ENCODE measurements around the gene RPA3. TPM values are rescaled to one million over a fixed set of nuclear protein-coding genes. Genes with fewer than 3 reads are reported as not detected.
A peak's percentile ranks its signal among the peaks of the same experiment; 100 is the strongest.
"Not testable (repeated sequence)": the region's sequence is repeated elsewhere in the genome, so short reads cannot be mapped to it uniquely, and the experiment has no call there.

The RPA3 gene
- total and polyA plus RNA-seq, 7 experiments from 2014 or later, result 20.0 to 96.9 (median 28.1) TPM

DNA sequence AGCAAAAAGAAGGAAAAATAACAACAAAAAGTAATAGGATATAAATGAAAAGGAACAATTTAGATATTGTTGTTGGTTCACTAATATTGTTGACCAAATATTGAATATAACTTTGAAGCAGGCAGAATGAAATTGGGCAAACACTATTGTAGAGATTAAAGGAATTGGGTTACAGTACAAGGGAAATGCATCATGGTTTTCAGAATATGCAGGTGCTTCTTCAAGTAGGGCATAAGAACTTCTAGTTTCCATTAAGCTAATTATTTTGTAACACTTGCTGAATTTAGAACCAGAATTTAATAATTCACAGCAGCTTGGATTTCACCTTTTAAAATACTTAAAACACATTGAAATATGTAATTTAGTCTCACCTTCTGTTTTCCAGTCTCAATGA is 36.5 kb downstream of the RPA3 start:
- peaks cover 1 to 14% (median 9%) of the 10 kb centered on the region in 5 donors for H3K36me3 Mint-ChIP-seq
- no peaks in the 10 kb centered on the region for H3K27me3 Mint-ChIP-seq
- H3K4me3 ChIP-seq (ENCODE audit: low read length), result no peak overlapping the region
- H3K9me3 ChIP-seq (ENCODE audit: control insufficient read depth in 2 of 3, low read length in 3 of 3), result no peaks in the 10 kb centered on the region
- no peaks in the 10 kb centered on the region for H3K27me3 ChIP-seq (ENCODE audit: control insufficient read depth in 2 of 2, insufficient read depth in 2 of 2, low read length in 2 of 2)
- peak overlapping the region in 2 of 9 donors; percentile 52 to 76 for H3K27ac Mint-ChIP-seq
- peaks cover 0 to 20% of the 10 kb centered on the region in 2 donors for H3K4me1 ChIP-seq (ENCODE audit: control insufficient read depth in 2 of 2, insufficient read depth in 2 of 2, low read length in 2 of 2)
- CTCF ChIA-PET, result interaction anchor here (0.7 to 3.2 kb wide), 23 partner anchors 9 to 535 kb away, joined by 3 to 29 read pairs (median 4); partner anchors contain the start of gene UMAD1
- H3K9me3 Mint-ChIP-seq, result peaks cover 0 to 9% (median 3%) of the 10 kb centered on the region in 11 donors
- POLR2A ChIA-PET, result interaction anchor here (0.6 to 1.3 kb wide), 5 partner anchors 48 to 508 kb away, joined by 3 to 4 read pairs (median 3); no protein-coding TSS in a partner anchor
- H3K36me3 ChIP-seq (ENCODE audit: control insufficient read depth in 2 of 3, insufficient read depth in 3 of 3, low read length in 3 of 3), result no peaks in the 10 kb centered on the region
- no peak overlapping the region for H3K27ac ChIP-seq (ENCODE audit: low read depth, low read length)
- ATAC-seq, result no peak
- H3K4me1 Mint-ChIP-seq, result peaks cover 11 to 54% (median 43%) of the 10 kb centered on the region in 7 donors
- peak overlapping the region in 1 of 10 donors; percentile 56 for H3K4me3 Mint-ChIP-seq
- no peak for DNase-seq
- intact Hi-C loops (cut with micrococcal nuclease), result loop anchor here (1.0 to 10.0 kb wide), 12 partner anchors 41 to 614 kb away; partner anchors contain the start of gene UMAD1 (in 1 of the 2)

DNA sequence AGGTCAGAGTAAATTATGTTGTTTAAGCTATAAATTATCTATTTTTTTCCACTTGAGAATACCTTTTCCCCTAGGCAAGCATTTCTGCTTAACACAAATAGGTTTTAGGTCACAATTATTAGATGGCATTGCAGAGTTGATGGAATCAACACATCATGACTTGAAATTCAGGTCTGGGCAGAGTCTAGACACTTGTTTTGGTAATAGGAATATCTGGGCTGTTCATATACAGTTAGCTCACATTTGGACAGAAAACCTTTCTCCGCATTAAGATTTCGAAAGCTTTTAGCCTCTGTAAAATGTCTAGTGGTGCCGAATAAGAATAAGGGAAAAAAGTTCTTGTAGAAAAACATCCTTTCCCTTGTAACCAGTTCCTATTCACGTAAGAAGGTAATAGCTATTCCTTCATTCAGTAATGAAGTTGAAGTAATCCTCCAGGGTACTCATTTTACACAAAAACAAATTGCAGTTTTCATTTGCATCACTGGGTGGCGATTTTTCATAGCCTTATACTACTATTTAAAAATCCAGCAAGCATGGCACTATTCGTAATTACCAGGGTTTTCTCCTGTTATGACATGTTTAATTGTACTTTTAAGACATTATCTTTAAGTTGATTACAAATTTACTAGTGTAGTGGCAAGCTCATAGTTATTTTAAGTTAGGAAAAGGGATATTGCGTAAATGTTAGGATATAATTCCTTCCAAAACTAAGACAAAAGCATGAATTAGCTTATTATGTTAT is 37.0 kb downstream of the RPA3 start:
- POLR2A ChIA-PET, result interaction anchor here (0.6 to 1.7 kb wide), 10 partner anchors 8 to 509 kb away, joined by 3 to 10 read pairs (median 3); partner anchors contain the start of genes GLCCI1 and UMAD1
- Histone ChIP-seq H3K4me3 (ENCODE audit: low read length) (no peak overlapping the region), H3K27ac (ENCODE audit: low read depth, low read length) (no peak overlapping the region)

GRCh38 chr7:7679640-7680039 is 38.8 kb downstream of the RPA3 start:
- not testable (repeated sequence) for H3K9me3 Mint-ChIP-seq; H3K36me3 ChIP-seq (ENCODE audit: control insufficient read depth in 2 of 3, insufficient read depth in 3 of 3, low read length in 3 of 3); H3K27me3 ChIP-seq (ENCODE audit: control insufficient read depth in 2 of 2, insufficient read depth in 2 of 2, low read length in 2 of 2); H3K9me3 ChIP-seq (ENCODE audit: control insufficient read depth in 2 of 3, low read length in 3 of 3); ATAC-seq; H3K27ac ChIP-seq (ENCODE audit: low read depth, low read length); H3K4me3 ChIP-seq (ENCODE audit: low read length); H3K27me3 Mint-ChIP-seq
- peak overlapping the region in 5 of 9 donors; percentile 6 to 59 (median 18) for H3K27ac Mint-ChIP-seq
- ChIA-PET POLR2A (interaction anchor here (1.2 kb wide), 1 partner anchor 506 kb away, joined by 3 read pairs; no protein-coding TSS in a partner anchor), CTCF (interaction anchor here (2.5 to 3.2 kb wide), 4 partner anchors 82 to 511 kb away, joined by 17 to 29 read pairs (median 24); no protein-coding TSS in a partner anchor)
- H3K4me1 ChIP-seq (ENCODE audit: control insufficient read depth in 2 of 2, insufficient read depth in 2 of 2, low read length in 2 of 2), result peaks cover 0 to 15% of the 10 kb centered on the region in 2 donors
- DNase-seq, result peak in 1 of 9 donors; percentile 14
- intact Hi-C loops (cut with micrococcal nuclease), result loop anchor here (2.0 to 10.0 kb wide), 6 partner anchors 39 to 575 kb away; partner anchors contain the start of gene UMAD1 (in 1 of the 2)
- peak overlapping the region in 1 of 10 donors; percentile 5 for H3K4me3 Mint-ChIP-seq
- peaks cover 6 to 50% (median 34%) of the 10 kb centered on the region in 7 donors for H3K4me1 Mint-ChIP-seq
- H3K36me3 Mint-ChIP-seq, result peaks cover 5 to 23% (median 15%) of the 10 kb centered on the region in 5 donors

More for the DNA sequence above, 37.0 kb downstream of the RPA3 start:
- Mint-ChIP-seq H3K4me1 (peaks cover 11 to 48% (median 37%) of the 10 kb centered on the region in 7 donors), H3K36me3 (peaks cover 0 to 10% (median 9%) of the 10 kb centered on the region in 5 donors), H3K4me3 (peak overlapping the region in 5 of 10 donors; percentile 8 to 56 (median 25)), H3K27me3 (no peaks in the 10 kb centered on the region), H3K27ac (peak overlapping the region; percentile 1 to 76 (median 18)), H3K9me3 (peaks cover 0 to 9% (median 3%) of the 10 kb centered on the region in 11 donors)
- DNase-seq (peak in 7 of 9 donors; percentile 37 to 66 (median 58)), ATAC-seq (peak; percentile 84)
- Histone ChIP-seq H3K27me3 (ENCODE audit: control insufficient read depth in 2 of 2, insufficient read depth in 2 of 2, low read length in 2 of 2) (no peaks in the 10 kb centered on the region), H3K9me3 (ENCODE audit: control insufficient read depth in 2 of 3, low read length in 3 of 3) (no peaks in the 10 kb centered on the region), H3K4me1 (ENCODE audit: control insufficient read depth in 2 of 2, insufficient read depth in 2 of 2, low read length in 2 of 2) (peaks cover 0 to 15% of the 10 kb centered on the region in 2 donors), H3K36me3 (ENCODE audit: control insufficient read depth in 2 of 3, insufficient read depth in 3 of 3, low read length in 3 of 3) (no peaks in the 10 kb centered on the region)
- CTCF ChIA-PET, result interaction anchor here (0.6 to 3.2 kb wide), 40 partner anchors 10 to 1342 kb away, joined by 3 to 29 read pairs (median 4); partner anchors contain the start of gene UMAD1
- intact Hi-C loops (cut with micrococcal nuclease), result loop anchor here (1.0 to 10.0 kb wide), 12 partner anchors 41 to 615 kb away; partner anchors contain the start of gene UMAD1 (in 1 of the 2)

DNA sequence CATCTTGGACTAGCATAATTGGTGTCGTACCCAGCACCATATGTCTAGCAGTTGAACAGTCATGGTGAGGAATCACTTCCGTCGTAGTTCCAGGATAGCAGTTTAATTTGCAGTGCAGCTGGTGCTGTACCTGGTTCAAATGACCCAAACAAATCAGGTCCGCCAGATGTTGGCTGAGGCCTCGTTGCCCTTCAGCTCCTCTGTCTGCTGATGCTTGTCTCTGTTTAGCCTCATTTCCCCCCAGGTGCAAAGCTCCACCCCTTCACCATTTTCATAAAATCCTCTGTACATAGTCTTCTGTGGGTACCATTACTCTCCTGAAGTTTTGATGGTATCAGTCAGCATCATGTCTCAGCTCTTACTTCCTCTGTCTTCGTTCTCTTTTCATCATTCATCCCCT is 42.7 kb downstream of the RPA3 start:
- intact Hi-C loops (cut with micrococcal nuclease), result no loop called here

DNA sequence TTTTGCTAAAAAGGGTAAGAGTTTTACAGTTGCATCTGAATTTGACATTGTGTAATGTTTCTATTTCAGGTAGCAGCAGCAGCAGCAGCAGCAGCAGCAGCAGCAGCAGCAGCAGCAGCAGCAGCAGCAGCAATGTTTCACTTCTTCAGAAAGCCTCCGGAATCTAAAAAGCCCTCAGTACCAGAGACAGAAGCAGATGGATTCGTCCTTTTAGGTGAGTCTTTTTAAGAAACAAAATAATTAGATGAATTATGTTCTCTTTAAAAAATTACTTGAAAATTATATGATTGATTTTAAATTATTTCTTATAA is 45.2 kb downstream of the RPA3 start:
- intact Hi-C loops (cut with micrococcal nuclease), result no loop called here
- DNase-seq (no peak), ATAC-seq (no peak)
- H3K27me3 ChIP-seq (ENCODE audit: control insufficient read depth in 2 of 2, insufficient read depth in 2 of 2, low read length in 2 of 2), result no peaks in the 10 kb centered on the region
- Mint-ChIP-seq H3K27me3 (no peaks in the 10 kb centered on the region), H3K27ac (peak overlapping the region; percentile 30 to 90 (median 79)), H3K4me3 (peak overlapping the region in 9 of 10 donors; percentile 40 to 74 (median 65)), H3K9me3 (peaks cover 0 to 19% (median 4%) of the 10 kb centered on the region in 11 donors), H3K36me3 (peaks cover 8 to 44% (median 36%) of the 10 kb centered on the region in 5 donors), H3K4me1 (peaks cover 21 to 68% (median 59%) of the 10 kb centered on the region in 7 donors)
- H3K4me3 ChIP-seq (ENCODE audit: low read length), result no peak overlapping the region
- H3K36me3 ChIP-seq (ENCODE audit: control insufficient read depth in 2 of 3, insufficient read depth in 3 of 3, low read length in 3 of 3), result peaks cover 0 to 17% (median 7%) of the 10 kb centered on the region in 3 experiments
- peak overlapping the region; percentile 55 for H3K27ac ChIP-seq (ENCODE audit: low read depth, low read length)
- no peaks in the 10 kb centered on the region for H3K9me3 ChIP-seq (ENCODE audit: control insufficient read depth in 2 of 3, low read length in 3 of 3)
- POLR2A ChIA-PET, result no interaction called here
- H3K4me1 ChIP-seq (ENCODE audit: control insufficient read depth in 2 of 2, insufficient read depth in 2 of 2, low read length in 2 of 2), result no peaks in the 10 kb centered on the region
- CTCF ChIA-PET, result no interaction called here

More for the DNA sequence above, 42.7 kb downstream of the RPA3 start:
- ChIA-PET CTCF (no interaction called here), POLR2A (interaction anchor here (1.7 kb wide), 1 partner anchor 35 kb away, joined by 7 read pairs; the partner anchor contains the start of gene UMAD1)
- Histone ChIP-seq H3K27ac (ENCODE audit: low read depth, low read length) (no peak overlapping the region), H3K9me3 (ENCODE audit: control insufficient read depth in 2 of 3, low read length in 3 of 3) (no peaks in the 10 kb centered on the region), H3K4me3 (ENCODE audit: low read length) (no peak overlapping the region), H3K27me3 (ENCODE audit: control insufficient read depth in 2 of 2, insufficient read depth in 2 of 2, low read length in 2 of 2) (no peaks in the 10 kb centered on the region), H3K4me1 (ENCODE audit: control insufficient read depth in 2 of 2, insufficient read depth in 2 of 2, low read length in 2 of 2) (peaks cover 0 to 2% of the 10 kb centered on the region in 2 donors), H3K36me3 (ENCODE audit: control insufficient read depth in 2 of 3, insufficient read depth in 3 of 3, low read length in 3 of 3) (peaks cover 0 to 17% (median 7%) of the 10 kb centered on the region in 3 experiments)
- ATAC-seq, result no peak
- Mint-ChIP-seq H3K4me1 (peaks cover 23 to 59% (median 51%) of the 10 kb centered on the region in 7 donors), H3K36me3 (peaks cover 5 to 31% (median 29%) of the 10 kb centered on the region in 5 donors), H3K27ac (peak overlapping the region in 7 of 9 donors; percentile 3 to 82 (median 60)), H3K9me3 (peaks cover 0 to 9% (median 3%) of the 10 kb centered on the region in 11 donors), H3K4me3 (no peak overlapping the region), H3K27me3 (no peaks in the 10 kb centered on the region)
- DNase-seq, result no peak

DNA sequence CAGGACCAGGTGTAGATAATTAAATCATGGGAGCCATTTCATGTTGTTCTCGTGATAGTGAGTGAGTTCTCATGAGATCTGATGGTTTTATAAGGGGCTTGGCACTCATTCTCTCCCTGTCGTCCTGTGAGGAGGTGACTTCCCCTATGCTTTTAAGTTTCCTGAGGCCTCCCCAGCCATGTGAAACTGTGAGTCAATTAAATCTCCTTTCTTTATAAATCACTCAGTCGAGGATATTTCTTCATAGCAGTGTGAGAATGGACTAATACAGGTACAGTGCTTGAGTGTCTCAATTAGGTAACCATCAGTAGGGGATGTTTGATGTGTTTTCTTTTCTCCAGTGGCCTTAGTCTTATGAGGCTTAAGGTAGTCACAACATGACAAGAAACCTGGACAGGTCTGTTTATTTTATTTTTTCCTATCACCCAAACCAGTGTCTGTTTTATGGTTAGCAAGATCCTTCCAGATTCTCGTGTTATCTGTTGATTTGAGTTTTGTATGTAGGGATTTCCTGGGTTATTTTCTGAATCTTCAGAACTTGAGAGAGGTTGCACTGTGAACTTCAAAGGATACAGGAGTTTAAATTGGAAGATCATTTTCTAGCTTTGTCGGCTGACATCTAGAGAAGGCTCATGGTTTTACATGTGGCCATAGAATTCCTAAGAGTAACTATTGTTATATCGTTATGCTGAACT is 45.7 kb downstream of the RPA3 start:
- H3K36me3 ChIP-seq (ENCODE audit: control insufficient read depth in 2 of 3, insufficient read depth in 3 of 3, low read length in 3 of 3), result peaks cover 0 to 17% (median 7%) of the 10 kb centered on the region in 3 experiments
- peaks cover 21 to 68% (median 59%) of the 10 kb centered on the region in 7 donors for H3K4me1 Mint-ChIP-seq
- intact Hi-C loops (cut with micrococcal nuclease), result loop anchor here in 1 of 2 donors (1.0 kb wide), 1 partner anchor 9 kb away; no protein-coding TSS in a partner anchor
- no peak for DNase-seq
- no peak overlapping the region for H3K4me3 ChIP-seq (ENCODE audit: low read length)
- H3K9me3 Mint-ChIP-seq, result peaks cover 0 to 15% (median under 1%) of the 10 kb centered on the region in 11 donors
- no peaks in the 10 kb centered on the region for H3K27me3 ChIP-seq (ENCODE audit: control insufficient read depth in 2 of 2, insufficient read depth in 2 of 2, low read length in 2 of 2)
- peak overlapping the region in 9 of 10 donors; percentile 40 to 74 (median 65) for H3K4me3 Mint-ChIP-seq
- no peaks in the 10 kb centered on the region for H3K4me1 ChIP-seq (ENCODE audit: control insufficient read depth in 2 of 2, insufficient read depth in 2 of 2, low read length in 2 of 2)
- peak overlapping the region; percentile 55 for H3K27ac ChIP-seq (ENCODE audit: low read depth, low read length)
- ChIA-PET POLR2A (no interaction called here), CTCF (no interaction called here)
- H3K9me3 ChIP-seq (ENCODE audit: control insufficient read depth in 2 of 3, low read length in 3 of 3), result no peaks in the 10 kb centered on the region
- no peaks in the 10 kb centered on the region for H3K27me3 Mint-ChIP-seq
- peaks cover 8 to 39% (median 31%) of the 10 kb centered on the region in 5 donors for H3K36me3 Mint-ChIP-seq
- H3K27ac Mint-ChIP-seq, result peak overlapping the region; percentile 30 to 90 (median 79)
- ATAC-seq, result no peak

All from naive thymus-derived CD4-positive, alpha-beta T cell (primary cell).